C4-2B (cell line): ENCODE results near the gene BNC2.

Experiments used
- H3K27ac ChIP-seq: fragments of 450-650 bp; 2 replicates; pipeline ENCODE4 v1.5.1; 2017
- ZFX ChIP-seq: fragments of 450-650 bp; IDR thresholded peaks from 2 replicates; pipeline ENCODE4 v1.6.1; 2017
- TF ChIP-seq, protein P1 (sequence below): fragments of 450-650 bp; conservative IDR thresholded peaks from 2 replicates; pipeline ENCODE4 v1.5.1; 2017; ENCODE audit warnings: mild to moderate bottlenecking

Gene BNC2

DNA sequence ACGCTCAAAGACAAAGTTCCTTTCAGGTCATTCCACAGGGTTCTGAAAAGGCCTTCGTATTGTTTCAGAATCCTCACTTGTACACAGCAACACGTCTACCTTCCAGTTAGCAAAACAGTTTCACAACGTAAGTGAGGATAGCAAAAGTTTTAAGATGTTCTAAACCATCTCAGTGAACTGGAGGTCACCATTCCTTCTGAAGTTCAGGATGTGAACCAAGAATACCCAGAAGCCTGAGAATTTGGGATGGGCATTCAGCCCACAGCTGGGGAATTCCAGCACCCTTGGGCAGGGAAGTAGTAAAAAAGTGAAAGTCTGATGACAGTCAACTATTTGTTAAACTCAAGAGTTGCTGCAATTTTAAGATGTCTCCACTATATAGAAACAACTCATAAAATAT is 224.5 kb downstream of the BNC2 start:
- H3K27ac ChIP-seq = no peak overlapping the region
- TF ChIP-seq, protein P1, sequence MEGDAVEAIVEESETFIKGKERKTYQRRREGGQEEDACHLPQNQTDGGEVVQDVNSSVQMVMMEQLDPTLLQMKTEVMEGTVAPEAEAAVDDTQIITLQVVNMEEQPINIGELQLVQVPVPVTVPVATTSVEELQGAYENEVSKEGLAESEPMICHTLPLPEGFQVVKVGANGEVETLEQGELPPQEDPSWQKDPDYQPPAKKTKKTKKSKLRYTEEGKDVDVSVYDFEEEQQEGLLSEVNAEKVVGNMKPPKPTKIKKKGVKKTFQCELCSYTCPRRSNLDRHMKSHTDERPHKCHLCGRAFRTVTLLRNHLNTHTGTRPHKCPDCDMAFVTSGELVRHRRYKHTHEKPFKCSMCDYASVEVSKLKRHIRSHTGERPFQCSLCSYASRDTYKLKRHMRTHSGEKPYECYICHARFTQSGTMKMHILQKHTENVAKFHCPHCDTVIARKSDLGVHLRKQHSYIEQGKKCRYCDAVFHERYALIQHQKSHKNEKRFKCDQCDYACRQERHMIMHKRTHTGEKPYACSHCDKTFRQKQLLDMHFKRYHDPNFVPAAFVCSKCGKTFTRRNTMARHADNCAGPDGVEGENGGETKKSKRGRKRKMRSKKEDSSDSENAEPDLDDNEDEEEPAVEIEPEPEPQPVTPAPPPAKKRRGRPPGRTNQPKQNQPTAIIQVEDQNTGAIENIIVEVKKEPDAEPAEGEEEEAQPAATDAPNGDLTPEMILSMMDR = no peak

- H3K27ac ChIP-seq = no peak overlapping the region
- no peak for TF ChIP-seq ZFX
- TF ChIP-seq, protein P1 = no peak
Observed at GRCh38 chr9:16642421-16643109, 227.9 kb downstream of the BNC2 start.

GRCh38 chr9:16640649-16641048 is 229.8 kb downstream of the BNC2 start:
- TF ChIP-seq, protein P1 = peak; percentile 16; the same call in 1 of the 2 replicates
- no peak for TF ChIP-seq ZFX
- no peak overlapping the region for H3K27ac ChIP-seq

GRCh38 chr9:16639644-16640043 is 230.8 kb downstream of the BNC2 start:
- TF ChIP-seq, protein P1 = no peak
- no peak for TF ChIP-seq ZFX

GRCh38 chr9:16637911-16638310 is 232.6 kb downstream of the BNC2 start:
- H3K27ac ChIP-seq = no peak overlapping the region
- TF ChIP-seq, protein P1 = no peak
- TF ChIP-seq ZFX = no peak

More at GRCh38 chr9:16639644-16640043, 230.8 kb downstream of the BNC2 start:
- H3K27ac ChIP-seq = no peak overlapping the region

DNA sequence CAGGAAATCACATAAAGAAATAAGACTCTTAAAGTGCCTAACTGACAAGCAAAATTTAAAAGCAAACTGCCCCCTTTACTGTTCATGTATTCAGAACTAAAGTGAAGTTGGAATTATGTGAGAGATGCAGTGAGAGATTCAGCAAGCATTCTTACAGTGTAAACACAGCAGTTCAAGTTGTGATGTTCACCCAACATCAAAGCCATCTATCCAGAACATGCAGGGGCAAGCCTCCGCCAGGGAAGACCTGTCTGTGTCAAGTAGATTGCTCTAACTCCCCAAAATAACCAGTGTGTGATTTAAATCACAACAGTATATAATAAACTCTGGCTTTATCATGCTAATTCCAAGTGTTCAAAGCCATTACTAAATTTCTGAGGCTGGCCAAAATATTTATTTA is 233.3 kb downstream of the BNC2 start:
- TF ChIP-seq ZFX = no peak
- TF ChIP-seq, protein P1 = no peak
- no peak overlapping the region for H3K27ac ChIP-seq

GRCh38 chr9:16633794-16634193 is 236.7 kb downstream of the BNC2 start:
- TF ChIP-seq, protein P1 = no peak
- TF ChIP-seq ZFX = no peak
- H3K27ac ChIP-seq = no peak overlapping the region
